ENCODE measurements around the gene EFNA1. TPM values are rescaled to one million over a fixed set of nuclear protein-coding genes. Genes with fewer than 3 reads are reported as not detected.

The EFNA1 gene
- total RNA-seq, 1 experiment from 2014 or later: 6.5 TPM

DNA sequence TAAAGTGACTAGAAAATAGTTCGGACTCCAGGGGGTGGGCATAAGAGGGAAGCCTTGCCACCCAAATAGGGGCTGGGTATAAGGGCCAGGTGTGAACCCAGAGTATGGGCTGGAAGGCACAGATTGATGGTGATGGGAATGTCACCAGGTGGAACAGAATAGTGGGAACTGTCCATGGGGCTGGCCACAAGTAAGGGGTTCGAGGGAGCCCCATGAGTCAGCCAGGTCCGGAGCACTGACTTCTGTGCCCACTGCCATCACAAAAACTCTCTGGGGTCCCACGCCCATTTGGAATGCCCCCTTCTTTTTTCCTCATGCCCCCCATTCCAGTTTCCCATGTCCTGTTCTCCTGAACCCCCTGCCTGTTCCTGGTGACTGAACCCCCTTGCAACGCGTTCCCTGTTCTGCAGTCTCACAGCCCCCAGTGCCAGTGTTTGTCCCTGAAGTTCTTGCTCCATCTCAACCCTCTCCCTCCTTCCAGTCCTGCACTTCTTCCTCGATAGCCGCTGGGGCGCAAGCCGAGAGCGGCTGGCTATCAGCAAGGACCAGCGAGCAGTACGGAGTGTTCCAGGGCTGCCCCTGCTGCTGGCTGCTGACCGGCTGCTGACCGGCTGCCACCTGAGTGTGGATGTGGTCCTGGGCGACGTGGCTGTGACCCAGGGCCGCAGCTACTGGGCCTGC is 53.8 kb downstream of the EFNA1 start:
- peaks cover 37% of the 10 kb centered on the region for H3K36me3 Mint-ChIP-seq
- ChIA-PET CTCF (interaction anchor here (2.6 kb wide), 1 partner anchor 12 kb away, joined by 12 read pairs; no protein-coding TSS in a partner anchor), POLR2A (no interaction called here)
- no peaks in the 10 kb centered on the region for H3K9me3 Mint-ChIP-seq
- no peak overlapping the region for H3K4me3 Mint-ChIP-seq
- no peak for TF ChIP-seq ZNF416 (CRISPR knock-in tag; IDR thresholded peaks at IDR 0.05)
- TF ChIP-seq, protein P1, sequence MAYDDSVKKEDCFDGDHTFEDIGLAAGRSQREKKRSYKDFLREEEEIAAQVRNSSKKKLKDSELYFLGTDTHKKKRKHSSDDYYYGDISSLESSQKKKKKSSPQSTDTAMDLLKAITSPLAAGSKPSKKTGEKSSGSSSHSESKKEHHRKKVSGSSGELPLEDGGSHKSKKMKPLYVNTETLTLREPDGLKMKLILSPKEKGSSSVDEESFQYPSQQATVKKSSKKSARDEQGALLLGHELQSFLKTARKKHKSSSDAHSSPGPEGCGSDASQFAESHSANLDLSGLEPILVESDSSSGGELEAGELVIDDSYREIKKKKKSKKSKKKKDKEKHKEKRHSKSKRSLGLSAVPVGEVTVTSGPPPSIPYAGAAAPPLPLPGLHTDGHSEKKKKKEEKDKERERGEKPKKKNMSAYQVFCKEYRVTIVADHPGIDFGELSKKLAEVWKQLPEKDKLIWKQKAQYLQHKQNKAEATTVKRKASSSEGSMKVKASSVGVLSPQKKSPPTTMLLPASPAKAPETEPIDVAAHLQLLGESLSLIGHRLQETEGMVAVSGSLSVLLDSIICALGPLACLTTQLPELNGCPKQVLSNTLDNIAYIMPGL (CRISPR knock-in tag; IDR thresholded peaks at IDR 0.05): no peak
- TF ChIP-seq, protein P2, sequence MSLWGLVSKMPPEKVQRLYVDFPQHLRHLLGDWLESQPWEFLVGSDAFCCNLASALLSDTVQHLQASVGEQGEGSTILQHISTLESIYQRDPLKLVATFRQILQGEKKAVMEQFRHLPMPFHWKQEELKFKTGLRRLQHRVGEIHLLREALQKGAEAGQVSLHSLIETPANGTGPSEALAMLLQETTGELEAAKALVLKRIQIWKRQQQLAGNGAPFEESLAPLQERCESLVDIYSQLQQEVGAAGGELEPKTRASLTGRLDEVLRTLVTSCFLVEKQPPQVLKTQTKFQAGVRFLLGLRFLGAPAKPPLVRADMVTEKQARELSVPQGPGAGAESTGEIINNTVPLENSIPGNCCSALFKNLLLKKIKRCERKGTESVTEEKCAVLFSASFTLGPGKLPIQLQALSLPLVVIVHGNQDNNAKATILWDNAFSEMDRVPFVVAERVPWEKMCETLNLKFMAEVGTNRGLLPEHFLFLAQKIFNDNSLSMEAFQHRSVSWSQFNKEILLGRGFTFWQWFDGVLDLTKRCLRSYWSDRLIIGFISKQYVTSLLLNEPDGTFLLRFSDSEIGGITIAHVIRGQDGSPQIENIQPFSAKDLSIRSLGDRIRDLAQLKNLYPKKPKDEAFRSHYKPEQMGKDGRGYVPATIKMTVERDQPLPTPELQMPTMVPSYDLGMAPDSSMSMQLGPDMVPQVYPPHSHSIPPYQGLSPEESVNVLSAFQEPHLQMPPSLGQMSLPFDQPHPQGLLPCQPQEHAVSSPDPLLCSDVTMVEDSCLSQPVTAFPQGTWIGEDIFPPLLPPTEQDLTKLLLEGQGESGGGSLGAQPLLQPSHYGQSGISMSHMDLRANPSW (CRISPR knock-in tag; conservative IDR thresholded peaks at IDR 0.05; ENCODE audit: low read depth): no peak
- TF ChIP-seq NFATC4 (CRISPR knock-in tag; IDR thresholded peaks at IDR 0.05): no peak
- TF ChIP-seq PRRX2 (CRISPR knock-in tag; IDR thresholded peaks at IDR 0.05): no peak
- TF ChIP-seq NR3C1 (CRISPR knock-in tag; conservative IDR thresholded peaks at IDR 0.05; ENCODE audit: low read depth): no peak
- TF ChIP-seq, protein P3, sequence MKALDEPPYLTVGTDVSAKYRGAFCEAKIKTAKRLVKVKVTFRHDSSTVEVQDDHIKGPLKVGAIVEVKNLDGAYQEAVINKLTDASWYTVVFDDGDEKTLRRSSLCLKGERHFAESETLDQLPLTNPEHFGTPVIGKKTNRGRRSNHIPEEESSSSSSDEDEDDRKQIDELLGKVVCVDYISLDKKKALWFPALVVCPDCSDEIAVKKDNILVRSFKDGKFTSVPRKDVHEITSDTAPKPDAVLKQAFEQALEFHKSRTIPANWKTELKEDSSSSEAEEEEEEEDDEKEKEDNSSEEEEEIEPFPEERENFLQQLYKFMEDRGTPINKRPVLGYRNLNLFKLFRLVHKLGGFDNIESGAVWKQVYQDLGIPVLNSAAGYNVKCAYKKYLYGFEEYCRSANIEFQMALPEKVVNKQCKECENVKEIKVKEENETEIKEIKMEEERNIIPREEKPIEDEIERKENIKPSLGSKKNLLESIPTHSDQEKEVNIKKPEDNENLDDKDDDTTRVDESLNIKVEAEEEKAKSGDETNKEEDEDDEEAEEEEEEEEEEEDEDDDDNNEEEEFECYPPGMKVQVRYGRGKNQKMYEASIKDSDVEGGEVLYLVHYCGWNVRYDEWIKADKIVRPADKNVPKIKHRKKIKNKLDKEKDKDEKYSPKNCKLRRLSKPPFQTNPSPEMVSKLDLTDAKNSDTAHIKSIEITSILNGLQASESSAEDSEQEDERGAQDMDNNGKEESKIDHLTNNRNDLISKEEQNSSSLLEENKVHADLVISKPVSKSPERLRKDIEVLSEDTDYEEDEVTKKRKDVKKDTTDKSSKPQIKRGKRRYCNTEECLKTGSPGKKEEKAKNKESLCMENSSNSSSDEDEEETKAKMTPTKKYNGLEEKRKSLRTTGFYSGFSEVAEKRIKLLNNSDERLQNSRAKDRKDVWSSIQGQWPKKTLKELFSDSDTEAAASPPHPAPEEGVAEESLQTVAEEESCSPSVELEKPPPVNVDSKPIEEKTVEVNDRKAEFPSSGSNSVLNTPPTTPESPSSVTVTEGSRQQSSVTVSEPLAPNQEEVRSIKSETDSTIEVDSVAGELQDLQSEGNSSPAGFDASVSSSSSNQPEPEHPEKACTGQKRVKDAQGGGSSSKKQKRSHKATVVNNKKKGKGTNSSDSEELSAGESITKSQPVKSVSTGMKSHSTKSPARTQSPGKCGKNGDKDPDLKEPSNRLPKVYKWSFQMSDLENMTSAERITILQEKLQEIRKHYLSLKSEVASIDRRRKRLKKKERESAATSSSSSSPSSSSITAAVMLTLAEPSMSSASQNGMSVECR (CRISPR knock-in tag; IDR thresholded peaks at IDR 0.05; ENCODE audit: borderline replicate concordance): no peak
- H3K27ac Mint-ChIP-seq: no peak overlapping the region
- ATAC-seq (no peak), DNase-seq (ENCODE audit: low spot score) (no peak)
- no peaks in the 10 kb centered on the region for H3K27me3 Mint-ChIP-seq (ENCODE audit: low read depth)
- peaks cover 16% of the 10 kb centered on the region for H3K4me1 Mint-ChIP-seq

DNA sequence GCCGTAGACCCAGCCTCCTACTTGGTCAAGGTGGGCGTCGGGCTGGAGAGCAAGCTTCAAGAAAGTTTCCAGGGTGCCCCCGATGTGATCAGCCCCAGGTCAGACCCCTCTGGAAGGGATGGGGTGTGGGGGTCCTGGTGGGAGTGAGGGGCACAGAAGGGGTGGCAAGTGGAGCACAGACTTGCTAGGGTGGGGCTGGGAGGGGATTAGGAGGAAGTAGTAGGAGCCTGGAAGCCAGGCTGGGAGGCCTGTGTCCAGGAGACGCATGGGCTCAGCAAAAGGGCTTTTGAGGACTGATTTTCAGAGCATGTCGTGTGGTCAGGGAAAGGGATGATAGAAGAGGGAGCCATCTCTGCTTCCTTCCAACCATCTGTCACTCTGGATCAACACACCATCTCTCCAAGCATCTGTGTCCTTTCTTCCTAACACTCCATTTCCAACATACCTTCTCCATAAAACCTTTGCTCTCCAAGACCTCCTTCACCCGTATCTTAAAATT is 54.4 kb downstream of the EFNA1 start:
- no peak for TF ChIP-seq RORB (CRISPR knock-in tag; IDR thresholded peaks at IDR 0.05)
- TF ChIP-seq, protein P2 (CRISPR knock-in tag; conservative IDR thresholded peaks at IDR 0.05; ENCODE audit: low read depth): no peak
- Mint-ChIP-seq H3K4me1 (peaks cover 18% of the 10 kb centered on the region), H3K27ac (no peak overlapping the region), H3K9me3 (no peaks in the 10 kb centered on the region), H3K4me3 (no peak overlapping the region), H3K36me3 (peaks cover 33% of the 10 kb centered on the region), H3K27me3 (ENCODE audit: low read depth) (no peaks in the 10 kb centered on the region)
- CTCF ChIA-PET: interaction anchor here (1.0 to 2.6 kb wide), 2 partner anchors 9 to 12 kb away, joined by 6 to 12 read pairs; partner anchors contain the start of gene KRTCAP2
- POLR2A ChIA-PET: no interaction called here
- no peak for ATAC-seq
- no peak for DNase-seq (ENCODE audit: low spot score)

All from WTC11 (cell line).